Loucy (cell line): ENCODE measurements around the gene GPC5.

Experiments
- EZH2phosphoT487 ChIP-seq: fragments of 200-600 bp; IDR thresholded peaks from 2 replicates; pipeline ENCODE4 v1.6.1; 2018; ENCODE audit warnings: antibody characterized with exemption, mild to moderate bottlenecking, moderate library complexity, borderline replicate concordance
- TF ChIP-seq, protein P1 (sequence below): fragments of 200-600 bp; sonication (generic); conservative IDR thresholded peaks from 2 replicates; pipeline ENCODE4 v1.5.1; 2014; ENCODE audit warnings: mild to moderate bottlenecking, antibody characterized with exemption, low read length

DNA sequence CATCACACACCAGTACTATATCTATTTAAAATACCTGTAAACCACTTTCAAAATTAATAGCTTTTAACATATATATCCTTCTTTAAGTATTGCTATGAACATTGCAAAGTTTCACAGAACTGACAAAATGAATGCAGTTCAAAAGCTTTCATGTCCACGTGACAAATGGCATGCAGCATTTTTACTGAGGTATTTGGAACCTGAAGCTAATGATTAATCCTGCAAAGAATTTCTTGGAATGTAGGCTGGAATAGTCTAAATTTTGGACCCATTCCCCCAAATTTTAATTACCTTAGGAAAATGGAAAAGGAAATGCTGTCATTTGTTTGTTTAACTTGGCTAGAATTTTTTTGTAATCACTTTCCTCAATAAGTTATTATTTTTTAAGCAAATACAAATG, 1404.4 kb downstream of the GPC5 start:
- TF ChIP-seq, protein P1, sequence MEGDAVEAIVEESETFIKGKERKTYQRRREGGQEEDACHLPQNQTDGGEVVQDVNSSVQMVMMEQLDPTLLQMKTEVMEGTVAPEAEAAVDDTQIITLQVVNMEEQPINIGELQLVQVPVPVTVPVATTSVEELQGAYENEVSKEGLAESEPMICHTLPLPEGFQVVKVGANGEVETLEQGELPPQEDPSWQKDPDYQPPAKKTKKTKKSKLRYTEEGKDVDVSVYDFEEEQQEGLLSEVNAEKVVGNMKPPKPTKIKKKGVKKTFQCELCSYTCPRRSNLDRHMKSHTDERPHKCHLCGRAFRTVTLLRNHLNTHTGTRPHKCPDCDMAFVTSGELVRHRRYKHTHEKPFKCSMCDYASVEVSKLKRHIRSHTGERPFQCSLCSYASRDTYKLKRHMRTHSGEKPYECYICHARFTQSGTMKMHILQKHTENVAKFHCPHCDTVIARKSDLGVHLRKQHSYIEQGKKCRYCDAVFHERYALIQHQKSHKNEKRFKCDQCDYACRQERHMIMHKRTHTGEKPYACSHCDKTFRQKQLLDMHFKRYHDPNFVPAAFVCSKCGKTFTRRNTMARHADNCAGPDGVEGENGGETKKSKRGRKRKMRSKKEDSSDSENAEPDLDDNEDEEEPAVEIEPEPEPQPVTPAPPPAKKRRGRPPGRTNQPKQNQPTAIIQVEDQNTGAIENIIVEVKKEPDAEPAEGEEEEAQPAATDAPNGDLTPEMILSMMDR, result no peak
- TF ChIP-seq EZH2phosphoT487, result no peak
